K562 (cell line): ENCODE data around the gene PRND. TPM values are rescaled to one million over a fixed set of nuclear protein-coding genes. Genes with fewer than 3 reads are reported as not detected.

Source experiments
- AFF4 ChIP-seq: sonication (generic); formaldehyde crosslinking; IDR thresholded peaks from 2 replicates; pipeline ENCODE4 v1.8.0; 2023; ENCODE audit warnings: mild to moderate bottlenecking, missing genetic modification reagents
- ARHGAP35 ChIP-seq: fragments of 450-650 bp; IDR thresholded peaks from 2 replicates; pipeline ENCODE4 v1.6.1; 2018; ENCODE audit not compliant: partially characterized antibody
- C11orf30 ChIP-seq: fragments of 450-650 bp; IDR thresholded peaks from 2 replicates; pipeline ENCODE4 v1.6.1; 2016; ENCODE audit warnings: low read depth, mild to moderate bottlenecking
- CC2D1A ChIP-seq: fragments of 450-650 bp; IDR thresholded peaks from 2 replicates; pipeline ENCODE4 v1.6.1; 2017; ENCODE audit warnings: mild to moderate bottlenecking
- CHCHD3 ChIP-seq: fragments of 250-450 bp; sonication (Bioruptor Pico); IDR thresholded peaks from 2 replicates; pipeline ENCODE4 v2.1.2; 2022; ENCODE audit warnings: mild to moderate bottlenecking
- CHD4 ChIP-seq: fragments of 200-600 bp; sonication (generic); IDR thresholded peaks from 3 replicates; pipeline ENCODE4 v1.6.1; 2012; ENCODE audit warnings: low read depth, mild to moderate bottlenecking, mixed read lengths, low read length, inconsistent platforms; ENCODE audit not compliant: insufficient read depth, insufficient replicate concordance, poor library complexity, severe bottlenecking
- ETV1 ChIP-seq: fragments of 450-650 bp; conservative IDR thresholded peaks from 2 replicates; pipeline ENCODE4 v1.6.1; 2016; ENCODE audit warnings: missing genetic modification characterization, control low read depth, low read depth, missing compliant biosample characterization
- GTF2F1 ChIP-seq: IDR thresholded peaks from 2 replicates; pipeline ENCODE4 v1.6.1; 2011; ENCODE audit warnings: low read depth, low read length, improper control_type of control experiment
- HDAC6 ChIP-seq: IDR thresholded peaks from 2 replicates; pipeline ENCODE4 v1.6.1; 2012; ENCODE audit warnings: low read depth, mild to moderate bottlenecking, control low read depth, inconsistent platforms, low read length, moderate library complexity
- MAFG ChIP-seq: fragments of 450-650 bp; conservative IDR thresholded peaks from 2 replicates; pipeline ENCODE4 v1.6.1; 2016; ENCODE audit warnings: missing genetic modification characterization, missing compliant biosample characterization
- OTX1 ChIP-seq: fragments of 450-650 bp; formaldehyde crosslinking; IDR thresholded peaks from 2 replicates; pipeline ENCODE4 v1.4.0; 2022; ENCODE audit warnings: mild to moderate bottlenecking
- RAD51 ChIP-seq: fragments of 450-650 bp; IDR thresholded peaks from 2 replicates; pipeline ENCODE4 v1.7.1; 2016; ENCODE audit warnings: low read depth, mild to moderate bottlenecking, borderline replicate concordance
- SIRT6 ChIP-seq: IDR thresholded peaks from one replicate; pipeline ENCODE4 v1.6.1; 2012; ENCODE audit warnings: low read depth, mild to moderate bottlenecking, control low read depth, inconsistent platforms, low read length, moderate library complexity
- TCF7 ChIP-seq: sonication (generic); IDR thresholded peaks from 2 replicates; pipeline ENCODE4 v1.6.1; 2016; ENCODE audit warnings: antibody characterized with exemption, borderline replicate concordance
- TEAD2 ChIP-seq: fragments of 450-650 bp; IDR thresholded peaks from 2 replicates; pipeline ENCODE4 v1.6.1; 2016; ENCODE audit warnings: missing genetic modification characterization, control low read depth, missing compliant biosample characterization
- WHSC1 ChIP-seq: IDR thresholded peaks from one replicate; pipeline ENCODE4 v1.6.1; 2012; ENCODE audit warnings: low read length, control low read depth, inconsistent platforms
- ZBTB11 ChIP-seq, 3 experiments: fragments of 200-800 bp in 1 of 3; fragments of 250-450 bp in 1 of 3; fragments of 450-650 bp in 1 of 3; sonication (Bioruptor Pico) in 1 of 3; sonication (Bioruptor generic) in 1 of 3; formaldehyde crosslinking in 1 of 3; IDR thresholded peaks; 2 replicates each; pipeline versions ENCODE4 v1.6.1 to v1.8.0; 2016 to 2022; ENCODE audit warnings: mild to moderate bottlenecking in 2 of 3, missing genetic modification characterization in 2 of 3, missing compliant biosample characterization in 1 of 3, moderate library complexity in 1 of 3
- ZNF124 ChIP-seq: sonication (generic); formaldehyde crosslinking; IDR thresholded peaks from 2 replicates; pipeline ENCODE4 v1.8.1; 2022; ENCODE audit warnings: missing genetic modification reagents
- ZNF764 ChIP-seq: fragments of 250-450 bp; sonication (Bioruptor Pico); IDR thresholded peaks from 2 replicates; pipeline ENCODE4 v1.4.0; 2020; ENCODE audit warnings: low read depth, mild to moderate bottlenecking, moderate library complexity
- polyA plus RNA-seq, 8 experiments: library from polyadenylated mRNA; depleted of rRNA in 4 of 8; stranded (reverse) in 5 of 8; unstranded in 3 of 8; fragments of >200 nt; fragmentation: Nextera tagmentation in 2 of 8; fragmentation: Illumina TruSeq in 1 of 8; extraction: Ambion mirVana in 2 of 8; extraction: Trizol in 1 of 8; gene quantifications; 2 replicates each; pipeline versions ENCODE4 v1.2.1 to v1.2.3, GENCODE V29; 2011 to 2014; ENCODE audit warnings: inconsistent platforms in 1 of 8, missing spikeins in 1 of 8
- total RNA-seq, 7 experiments: library from RNA; depleted of rRNA in 6 of 7; stranded (reverse); fragments of >200 nt in 6 of 7; fragmentation: Illumina TruSeq in 2 of 7; extraction: Trizol in 2 of 7; gene quantifications; 2 replicates each; pipeline versions ENCODE4 v1.2.1 to v1.2.3, GENCODE V29; 2011 to 2021; ENCODE audit warnings: low replicate concordance in 1 of 7
- TF ChIP-seq, protein P1 (sequence below), 2 experiments: fragments of 250-450 bp in 1 of 2; fragments of 450-650 bp in 1 of 2; sonication (Bioruptor Pico) in 1 of 2; IDR thresholded peaks; 2 replicates each; pipeline versions ENCODE4 v1.6.1 to v1.8.0; 2016 to 2021; ENCODE audit warnings: mild to moderate bottlenecking in 2 of 2, moderate library complexity in 2 of 2, missing compliant biosample characterization in 1 of 2, missing genetic modification characterization in 1 of 2

PRND gene
- total and polyA plus RNA-seq, 9 of the 15 experiments (the other 6 are each of a cell fraction or from before 2014, with no cell fraction given) = not detected

DNA sequence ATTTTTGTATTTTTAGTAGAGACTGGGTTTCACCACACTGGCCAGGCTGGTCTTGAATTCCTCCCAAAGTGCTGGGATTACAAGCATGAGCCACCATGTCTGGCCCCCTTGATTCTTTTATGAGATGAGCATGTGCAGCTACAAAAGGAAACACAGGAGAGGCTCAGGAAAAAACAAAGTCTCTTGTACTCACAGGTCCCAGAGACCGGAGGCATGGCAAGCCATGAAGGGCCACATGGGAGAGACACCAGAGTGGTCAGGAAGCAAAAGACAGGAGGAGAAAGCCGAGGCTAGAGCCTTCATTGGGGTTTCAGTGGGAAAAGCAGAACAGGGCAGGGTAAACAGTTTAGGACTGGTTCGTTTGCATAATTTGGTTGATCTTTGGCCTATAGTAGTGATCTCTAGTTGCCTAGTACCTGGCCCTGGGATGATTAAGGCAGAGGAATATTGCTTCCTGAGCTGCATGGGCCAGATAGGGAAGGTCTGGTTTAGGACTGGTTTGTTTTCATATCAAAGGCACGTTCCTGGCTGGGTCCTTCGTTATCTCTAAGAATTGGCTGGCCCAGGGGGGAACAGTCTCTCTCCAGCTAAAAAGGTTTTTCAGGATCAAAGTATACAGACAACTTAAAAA is 48.2 kb upstream of the PRND start (continued):
- TF ChIP-seq WHSC1 (no peak), OTX1 (no peak), RAD51 (no peak), HDAC6 (no peak), CC2D1A (peak; percentile 83; the same call in 1 of the 2 replicates), ARHGAP35 (no peak), MAFG (tag) (no peak), SIRT6 (no peak), CHD4 (no peak), ZNF124 (CRISPR knock-in tag) (no peak), C11orf30 (no peak), ETV1 (0 out of 2 replicates have a peak, but pooled peaks have one; percentile 23), TEAD2 (tag) (no peak), ZNF764 (CRISPR knock-in tag) (no peak), ZBTB11 (CRISPR knock-in tag; IDR thresholded peaks at IDR 0.05) (no peak), GTF2F1 (no peak), TCF7 (0 out of 2 replicates have a peak, but pooled peaks have one; percentile 30), CHCHD3 (CRISPR knock-in tag) (no peak), AFF4 (CRISPR knock-in tag) (no peak)
- TF ChIP-seq, protein P1, sequence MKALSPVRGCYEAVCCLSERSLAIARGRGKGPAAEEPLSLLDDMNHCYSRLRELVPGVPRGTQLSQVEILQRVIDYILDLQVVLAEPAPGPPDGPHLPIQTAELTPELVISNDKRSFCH (CRISPR knock-in tag; IDR thresholded peaks at IDR 0.05) = no peak
- TF ChIP-seq, protein P1 (tag; IDR thresholded peaks at IDR 0.05) = 0 out of 2 replicates have a peak, but pooled peaks have one; percentile 66
